K562 (cell line): ENCODE results near the gene TRDMT1. TPM values are rescaled to one million over a fixed set of nuclear protein-coding genes. Genes with fewer than 3 reads are reported as not detected.
A peak's percentile ranks its signal among the peaks of the same experiment; 100 is the strongest.

ENCODE experiments used
- BMI1 ChIP-seq: fragments of 150-350 bp; IDR thresholded peaks from 2 replicates; pipeline ENCODE4 v1.6.1; 2014; ENCODE audit warnings: low read length
- CBX1 ChIP-seq: sonication (generic); IDR thresholded peaks from 2 replicates; pipeline ENCODE4 v1.6.1; 2016; ENCODE audit warnings: antibody characterized with exemption, low read depth, mild to moderate bottlenecking
- ELF4 ChIP-seq: fragments of 450-650 bp; formaldehyde crosslinking; IDR thresholded peaks from 2 replicates; pipeline ENCODE4 v1.4.0; 2022; ENCODE audit warnings: missing genetic modification characterization
- ETV5 ChIP-seq: sonication (generic); formaldehyde crosslinking; IDR thresholded peaks from 2 replicates; pipeline ENCODE4 v1.4.0; 2020; ENCODE audit warnings: low read depth, mild to moderate bottlenecking, missing genetic modification reagents
- GTF2E2 ChIP-seq: fragments of 200-800 bp; sonication (Bioruptor generic); IDR thresholded peaks from 2 replicates; pipeline ENCODE4 v1.6.1; 2016; ENCODE audit warnings: missing genetic modification characterization, missing compliant biosample characterization
- JUN ChIP-seq, 2 experiments: sonication (generic) in 1 of 2; formaldehyde crosslinking in 1 of 2; IDR thresholded peaks; 2 replicates each; pipeline versions ENCODE4 v1.6.1 to v1.8.0; 2012 to 2022; ENCODE audit warnings: borderline replicate concordance in 2 of 2, mild to moderate bottlenecking in 2 of 2, improper control_type of control experiment in 1 of 2, low read depth in 1 of 2, low read length in 1 of 2, missing genetic modification reagents in 1 of 2
- KAT7 ChIP-seq: sonication (generic); formaldehyde crosslinking; IDR thresholded peaks from 2 replicates; pipeline ENCODE4 v1.8.0; 2022; ENCODE audit warnings: missing genetic modification reagents, mild to moderate bottlenecking, borderline replicate concordance
- KHSRP ChIP-seq: fragments of 450-650 bp; IDR thresholded peaks from 2 replicates; pipeline ENCODE4 v1.6.1; 2017
- MAFK ChIP-seq: IDR thresholded peaks from 2 replicates; pipeline ENCODE4 v1.6.1; 2011; ENCODE audit warnings: low read length, improper control_type of control experiment
- NFATC3 ChIP-seq: fragments of 450-650 bp; IDR thresholded peaks from 2 replicates; pipeline ENCODE4 v1.6.1; 2017; ENCODE audit warnings: mild to moderate bottlenecking
- NFRKB ChIP-seq: fragments of 450-650 bp; IDR thresholded peaks from 2 replicates; pipeline ENCODE4 v1.6.1; 2016; ENCODE audit warnings: low read depth
- RB1 ChIP-seq: fragments of 450-650 bp; IDR thresholded peaks from 2 replicates; pipeline ENCODE4 v1.6.1; 2017; ENCODE audit warnings: low read depth, mild to moderate bottlenecking
- SMARCA5 ChIP-seq: fragments of 450-650 bp; IDR thresholded peaks from 2 replicates; pipeline ENCODE4 v1.6.1; 2016
- SMARCB1 ChIP-seq: IDR thresholded peaks from 2 replicates; pipeline ENCODE4 v1.6.1; 2011; ENCODE audit warnings: improper control_type of control experiment, low read depth; ENCODE audit not compliant: insufficient read length
- SREBF1 ChIP-seq: fragments of 150-350 bp; IDR thresholded peaks from 2 replicates; pipeline ENCODE4 v1.6.1; 2014; ENCODE audit warnings: antibody characterized with exemption, low read depth, low read length, borderline replicate concordance
- TFAP4 ChIP-seq: sonication (generic); formaldehyde crosslinking; IDR thresholded peaks from 2 replicates; pipeline ENCODE4 v1.8.0; 2022; ENCODE audit warnings: missing genetic modification reagents, mild to moderate bottlenecking, moderate library complexity, borderline replicate concordance
- ZKSCAN1 ChIP-seq: fragments of 150-350 bp; IDR thresholded peaks from 2 replicates; pipeline ENCODE4 v1.6.1; 2016; ENCODE audit warnings: low read depth, low read length
- ZNF134 ChIP-seq: fragments of 250-450 bp; sonication (Bioruptor Pico); conservative IDR thresholded peaks from 2 replicates; pipeline ENCODE4 v1.4.0; 2020
- ZNF212 ChIP-seq: fragments of 450-650 bp; formaldehyde crosslinking; IDR thresholded peaks from 2 replicates; pipeline ENCODE4 v1.4.0; 2020; ENCODE audit warnings: mild to moderate bottlenecking
- ZNF277 ChIP-seq: fragments of 250-450 bp; sonication (Bioruptor Pico); IDR thresholded peaks from 2 replicates; pipeline ENCODE4 v1.8.0; 2022; ENCODE audit warnings: inconsistent platforms, mild to moderate bottlenecking, moderate library complexity, borderline replicate concordance
- ZNF282 ChIP-seq: sonication (generic); formaldehyde crosslinking; IDR thresholded peaks from 2 replicates; pipeline ENCODE4 v1.8.1; 2023; ENCODE audit warnings: missing genetic modification reagents
- ZNF431 ChIP-seq: sonication (generic); formaldehyde crosslinking; IDR thresholded peaks from 2 replicates; pipeline ENCODE4 v1.8.0; 2022; ENCODE audit warnings: mild to moderate bottlenecking, missing genetic modification reagents
- ZNF609 ChIP-seq: sonication (generic); formaldehyde crosslinking; IDR thresholded peaks from 2 replicates; pipeline ENCODE4 v1.8.1; 2023; ENCODE audit warnings: missing genetic modification reagents, mild to moderate bottlenecking, borderline replicate concordance
- ZNF707 ChIP-seq: fragments of 250-450 bp; sonication (Bioruptor Pico); conservative IDR thresholded peaks from 2 replicates; pipeline ENCODE4 v1.8.0; 2022; ENCODE audit warnings: inconsistent platforms, mild to moderate bottlenecking, moderate library complexity
- ZNF717 ChIP-seq: fragments of 250-450 bp; sonication (Bioruptor Pico); IDR thresholded peaks from 2 replicates; pipeline ENCODE4 v1.5.0; 2021
- polyA plus RNA-seq, 8 experiments: library from polyadenylated mRNA; depleted of rRNA in 4 of 8; stranded (reverse) in 5 of 8; unstranded in 3 of 8; fragments of >200 nt; fragmentation: Nextera tagmentation in 2 of 8; fragmentation: Illumina TruSeq in 1 of 8; extraction: Ambion mirVana in 2 of 8; extraction: Trizol in 1 of 8; gene quantifications; 2 replicates each; pipeline versions ENCODE4 v1.2.1 to v1.2.3, GENCODE V29; 2011 to 2014; ENCODE audit warnings: inconsistent platforms in 1 of 8, missing spikeins in 1 of 8
- total RNA-seq, 7 experiments: library from RNA; depleted of rRNA in 6 of 7; stranded (reverse); fragments of >200 nt in 6 of 7; fragmentation: Illumina TruSeq in 2 of 7; extraction: Trizol in 2 of 7; gene quantifications; 2 replicates each; pipeline versions ENCODE4 v1.2.1 to v1.2.3, GENCODE V29; 2011 to 2021; ENCODE audit warnings: low replicate concordance in 1 of 7

Gene TRDMT1
- total and polyA plus RNA-seq, 9 of the 15 experiments (the other 6 are each of a cell fraction or from before 2014, with no cell fraction given), result 5.4 to 12.6 (median 9.3) TPM

- TF ChIP-seq NFRKB (peak; percentile 92), ZNF431 (no peak), BMI1 (no peak), ETV5 (CRISPR knock-in tag) (no peak), ZNF609 (CRISPR knock-in tag) (no peak), KAT7 (CRISPR knock-in tag) (no peak), ZNF212 (CRISPR knock-in tag) (no peak), ZKSCAN1 (no peak), SMARCA5 (no peak), TFAP4 (no peak), MAFK (peak; percentile 59), ZNF277 (CRISPR knock-in tag) (no peak), ZNF717 (CRISPR knock-in tag) (no peak), JUN (IDR thresholded peaks at IDR 0.05; ENCODE audit: borderline replicate concordance, low read depth, low read length) (peak; percentile 93), JUN (CRISPR knock-in tag; IDR thresholded peaks at IDR 0.05; ENCODE audit: borderline replicate concordance) (no peak), ELF4 (CRISPR knock-in tag) (no peak), ZNF707 (CRISPR knock-in tag) (no peak), RB1 (no peak), SREBF1 (no peak), ZNF134 (0 out of 2 replicates have a peak, but pooled peaks have one; percentile 9), ZNF282 (CRISPR knock-in tag) (no peak), KHSRP (no peak), NFATC3 (no peak), CBX1 (no peak), GTF2E2 (tag) (peak; percentile 66; the same call in 1 of the 2 replicates), SMARCB1 (no peak)
Observed at GRCh38 chr10:17216217-17216900, 14.9 kb upstream of the TRDMT1 start (continued).
